ENCODE measurements around the gene PAFAH1B2.

DNA sequence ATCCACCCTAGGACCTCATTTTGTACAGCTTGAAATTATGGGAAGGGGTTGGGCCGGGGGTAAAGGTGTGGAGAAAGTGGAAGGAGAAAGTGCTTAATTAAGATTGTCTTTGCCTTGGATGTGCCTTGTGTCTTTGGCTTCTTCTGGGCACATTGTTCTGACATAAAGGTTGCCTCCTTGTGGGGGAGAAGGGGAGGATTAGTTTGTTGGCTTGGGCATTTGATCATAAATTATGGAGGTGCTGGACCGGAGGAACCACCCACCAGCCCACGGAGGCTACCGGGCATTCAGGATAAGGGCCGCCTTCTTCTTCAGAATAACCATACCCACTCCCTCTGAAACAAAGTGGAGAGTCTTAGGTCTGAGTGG, 1.3 kb downstream of the PAFAH1B2 start:
- TF ChIP-seq EZH2 (IDR thresholded peaks at IDR 0.05; ENCODE audit: borderline replicate concordance, low read depth, low read length, poor library complexity, severe bottlenecking) (no peak), CTCF (conservative IDR thresholded peaks at IDR 0.05; ENCODE audit: low read depth, low read length) (peak; percentile 45)
